ENCODE measurements around the gene HSD3B7.

The HSD3B7 gene

GRCh38 chr16:30964574-30965226, 20.3 kb upstream of the HSD3B7 start:
- WGBS (ENCODE audit: insufficient coverage): 95% methylated on average over 33 of the region's 33 CpGs
- H3K4me1 ChIP-seq (ENCODE audit: control extremely low read depth in 1 of 4, control insufficient read depth in 4 of 4, insufficient read depth in 4 of 4, low read length in 3 of 4): no peaks in the 10 kb centered on the region
- CTCF ChIA-PET: interaction anchor here (1.1 to 1.8 kb wide), 3 partner anchors 8 to 133 kb away, joined by 3 to 10 read pairs (median 4); no protein-coding TSS in a partner anchor
- H3K27me3 ChIP-seq (replicated peaks in 2 of 5; ENCODE audit: control insufficient read depth in 4 of 5, insufficient read depth in 5 of 5, low read length in 4 of 5): no peaks in the 10 kb centered on the region
- H3K9me3 ChIP-seq (ENCODE audit: control extremely low read depth in 1 of 5, control insufficient read depth in 4 of 5, insufficient read depth in 2 of 5, low read depth in 1 of 5, low read length in 4 of 5): no peaks in the 10 kb centered on the region
- H3K27ac ChIP-seq (ENCODE audit: insufficient read depth in 1 of 2, low read depth in 1 of 2, low read length in 2 of 2, poor library complexity in 1 of 2, severe bottlenecking in 2 of 2): no peak overlapping the region
- peaks cover 22 to 88% (median 65%) of the 10 kb centered on the region in 4 experiments for H3K36me3 ChIP-seq (ENCODE audit: control insufficient read depth in 4 of 4, insufficient read depth in 4 of 4, low read length in 3 of 4)
- H3K4me3 ChIP-seq (ENCODE audit: control insufficient read depth in 1 of 7, extremely low read depth in 1 of 7, insufficient read depth in 4 of 7, low read depth in 2 of 7, low read length in 6 of 7): no peak overlapping the region
- POLR2A ChIA-PET: no interaction called here
- DNase-seq: no peak

- Histone ChIP-seq H3K4me3 (ENCODE audit: control insufficient read depth in 1 of 7, extremely low read depth in 1 of 7, insufficient read depth in 4 of 7, low read depth in 2 of 7, low read length in 6 of 7) (no peak overlapping the region), H3K4me1 (ENCODE audit: control extremely low read depth in 1 of 4, control insufficient read depth in 4 of 4, insufficient read depth in 4 of 4, low read length in 3 of 4) (no peaks in the 10 kb centered on the region), H3K27ac (ENCODE audit: insufficient read depth in 1 of 2, low read depth in 1 of 2, low read length in 2 of 2, poor library complexity in 1 of 2, severe bottlenecking in 2 of 2) (no peak overlapping the region), H3K9me3 (ENCODE audit: control extremely low read depth in 1 of 5, control insufficient read depth in 4 of 5, insufficient read depth in 2 of 5, low read depth in 1 of 5, low read length in 4 of 5) (no peaks in the 10 kb centered on the region), H3K36me3 (ENCODE audit: control insufficient read depth in 4 of 4, insufficient read depth in 4 of 4, low read length in 3 of 4) (peaks cover 17 to 84% (median 61%) of the 10 kb centered on the region in 4 experiments), H3K27me3 (replicated peaks in 2 of 5; ENCODE audit: control insufficient read depth in 4 of 5, insufficient read depth in 5 of 5, low read length in 4 of 5) (no peaks in the 10 kb centered on the region)
- DNase-seq: no peak
- CTCF ChIA-PET: interaction anchor here (1.6 to 1.8 kb wide), 2 partner anchors 11 to 133 kb away, joined by 3 to 10 read pairs; no protein-coding TSS in a partner anchor
- POLR2A ChIA-PET: no interaction called here
- WGBS (ENCODE audit: insufficient coverage): 97% methylated on average over 7 of the region's 15 CpGs
These were observed 19.6 kb upstream of the HSD3B7 start for GRCh38 chr16:30965436-30965835.

GRCh38 chr16:30966033-30966619, 18.9 kb upstream of the HSD3B7 start:
- WGBS (ENCODE audit: insufficient coverage): 95% methylated on average over 18 of the region's 19 CpGs
- DNase-seq: no peak
- no peak overlapping the region for H3K27ac ChIP-seq (ENCODE audit: insufficient read depth in 1 of 2, low read depth in 1 of 2, low read length in 2 of 2, poor library complexity in 1 of 2, severe bottlenecking in 2 of 2)
- no peaks in the 10 kb centered on the region for H3K4me1 ChIP-seq (ENCODE audit: control extremely low read depth in 1 of 4, control insufficient read depth in 4 of 4, insufficient read depth in 4 of 4, low read length in 3 of 4)
- CTCF ChIA-PET: no interaction called here
- peaks cover 21 to 84% (median 63%) of the 10 kb centered on the region in 4 experiments for H3K36me3 ChIP-seq (ENCODE audit: control insufficient read depth in 4 of 4, insufficient read depth in 4 of 4, low read length in 3 of 4)
- POLR2A ChIA-PET: no interaction called here
- no peaks in the 10 kb centered on the region for H3K27me3 ChIP-seq (replicated peaks in 2 of 5; ENCODE audit: control insufficient read depth in 4 of 5, insufficient read depth in 5 of 5, low read length in 4 of 5)
- H3K4me3 ChIP-seq (ENCODE audit: control insufficient read depth in 1 of 7, extremely low read depth in 1 of 7, insufficient read depth in 4 of 7, low read depth in 2 of 7, low read length in 6 of 7): no peak overlapping the region
- no peaks in the 10 kb centered on the region for H3K9me3 ChIP-seq (ENCODE audit: control extremely low read depth in 1 of 5, control insufficient read depth in 4 of 5, insufficient read depth in 2 of 5, low read depth in 1 of 5, low read length in 4 of 5)

- CTCF ChIA-PET: interaction anchor here (1.1 to 3.2 kb wide), 3 partner anchors 13 to 18 kb away, joined by 3 to 9 read pairs (median 4); no protein-coding TSS in a partner anchor
These were observed 17.2 kb upstream of the HSD3B7 start for GRCh38 chr16:30967795-30968194.

GRCh38 chr16:30969246-30969842, 15.7 kb upstream of the HSD3B7 start:
- H3K4me3 ChIP-seq (ENCODE audit: control insufficient read depth in 1 of 7, extremely low read depth in 1 of 7, insufficient read depth in 4 of 7, low read depth in 2 of 7, low read length in 6 of 7): no peak overlapping the region
- no peak for DNase-seq
- H3K4me1 ChIP-seq (ENCODE audit: control extremely low read depth in 1 of 4, control insufficient read depth in 4 of 4, insufficient read depth in 4 of 4, low read length in 3 of 4): no peaks in the 10 kb centered on the region
- peaks cover 14 to 84% (median 68%) of the 10 kb centered on the region in 4 experiments for H3K36me3 ChIP-seq (ENCODE audit: control insufficient read depth in 4 of 4, insufficient read depth in 4 of 4, low read length in 3 of 4)
- ChIA-PET CTCF (interaction anchor here (0.7 to 3.2 kb wide), 8 partner anchors 9 to 142 kb away, joined by 3 to 9 read pairs (median 3); partner anchors contain the start of gene HSD3B7), POLR2A (interaction anchor here (1.6 kb wide), 1 partner anchor 16 kb away, joined by 3 read pairs; the partner anchor contains the start of gene HSD3B7)
- H3K27ac ChIP-seq (ENCODE audit: insufficient read depth in 1 of 2, low read depth in 1 of 2, low read length in 2 of 2, poor library complexity in 1 of 2, severe bottlenecking in 2 of 2): no peak overlapping the region
- H3K9me3 ChIP-seq (ENCODE audit: control extremely low read depth in 1 of 5, control insufficient read depth in 4 of 5, insufficient read depth in 2 of 5, low read depth in 1 of 5, low read length in 4 of 5): no peaks in the 10 kb centered on the region
- no peaks in the 10 kb centered on the region for H3K27me3 ChIP-seq (replicated peaks in 2 of 5; ENCODE audit: control insufficient read depth in 4 of 5, insufficient read depth in 5 of 5, low read length in 4 of 5)
- 97% methylated on average over 16 of the region's 19 CpGs for WGBS (ENCODE audit: insufficient coverage)

More at GRCh38 chr16:30967795-30968194, 17.2 kb upstream of the HSD3B7 start:
- H3K36me3 ChIP-seq (ENCODE audit: control insufficient read depth in 4 of 4, insufficient read depth in 4 of 4, low read length in 3 of 4): peaks cover 15 to 84% (median 62%) of the 10 kb centered on the region in 4 experiments
- POLR2A ChIA-PET: interaction anchor here (0.7 to 1.2 kb wide), 2 partner anchors 10 to 386 kb away, joined by 3 read pairs; partner anchors contain the start of gene SETD1A
- no peaks in the 10 kb centered on the region for H3K27me3 ChIP-seq (replicated peaks in 2 of 5; ENCODE audit: control insufficient read depth in 4 of 5, insufficient read depth in 5 of 5, low read length in 4 of 5)
- H3K4me1 ChIP-seq (ENCODE audit: control extremely low read depth in 1 of 4, control insufficient read depth in 4 of 4, insufficient read depth in 4 of 4, low read length in 3 of 4): no peaks in the 10 kb centered on the region
- H3K4me3 ChIP-seq (ENCODE audit: control insufficient read depth in 1 of 7, extremely low read depth in 1 of 7, insufficient read depth in 4 of 7, low read depth in 2 of 7, low read length in 6 of 7): no peak overlapping the region
- H3K27ac ChIP-seq (ENCODE audit: insufficient read depth in 1 of 2, low read depth in 1 of 2, low read length in 2 of 2, poor library complexity in 1 of 2, severe bottlenecking in 2 of 2): peak overlapping the region in 1 of 2 experiments; percentile 9
- no peak for DNase-seq
- WGBS (ENCODE audit: insufficient coverage): 100% methylated on average over 4 of the region's 4 CpGs
- H3K9me3 ChIP-seq (ENCODE audit: control extremely low read depth in 1 of 5, control insufficient read depth in 4 of 5, insufficient read depth in 2 of 5, low read depth in 1 of 5, low read length in 4 of 5): no peaks in the 10 kb centered on the region

GRCh38 chr16:30971298-30971697, 13.7 kb upstream of the HSD3B7 start:
- Histone ChIP-seq H3K9me3 (ENCODE audit: control extremely low read depth in 1 of 5, control insufficient read depth in 4 of 5, insufficient read depth in 2 of 5, low read depth in 1 of 5, low read length in 4 of 5) (no peaks in the 10 kb centered on the region), H3K36me3 (ENCODE audit: control insufficient read depth in 4 of 4, insufficient read depth in 4 of 4, low read length in 3 of 4) (peaks cover 17 to 82% (median 64%) of the 10 kb centered on the region in 4 experiments), H3K27me3 (replicated peaks in 2 of 5; ENCODE audit: control insufficient read depth in 4 of 5, insufficient read depth in 5 of 5, low read length in 4 of 5) (no peaks in the 10 kb centered on the region), H3K4me1 (ENCODE audit: control extremely low read depth in 1 of 4, control insufficient read depth in 4 of 4, insufficient read depth in 4 of 4, low read length in 3 of 4) (no peaks in the 10 kb centered on the region), H3K27ac (ENCODE audit: insufficient read depth in 1 of 2, low read depth in 1 of 2, low read length in 2 of 2, poor library complexity in 1 of 2, severe bottlenecking in 2 of 2) (peak overlapping the region in 1 of 2 experiments; percentile 0), H3K4me3 (ENCODE audit: control insufficient read depth in 1 of 7, extremely low read depth in 1 of 7, insufficient read depth in 4 of 7, low read depth in 2 of 7, low read length in 6 of 7) (no peak overlapping the region)
- 95% methylated on average over 14 of the region's 14 CpGs for WGBS (ENCODE audit: insufficient coverage)
- DNase-seq: no peak
- CTCF ChIA-PET: interaction anchor here (1.5 kb wide), 1 partner anchor 16 kb away, joined by 4 read pairs; no protein-coding TSS in a partner anchor
- POLR2A ChIA-PET: no interaction called here
